ENCODE measurements around the gene KLHL24.
"Not testable (repeated sequence)": the region's sequence is repeated elsewhere in the genome, so short reads cannot be mapped to it uniquely, and the experiment has no call there.

Gene KLHL24

GRCh38 chr3:183697123-183697609, 61.7 kb downstream of the KLHL24 start:
- no peak for DNase-seq (ENCODE audit: low read depth in 2 of 2)

GRCh38 chr3:183697610-183698317, 62.3 kb downstream of the KLHL24 start, which contains the start of gene YEATS2:
Gene YEATS2 (plus strand): TSS chr3:183697797. CDS start chr3:183715163, 17,366 bp downstream.
- peak; percentile 23 to 50 for DNase-seq (ENCODE audit: low read depth in 2 of 2)

- DNase-seq (ENCODE audit: low read depth in 2 of 2) = no peak
Measured at GRCh38 chr3:183698318-183698751, 62.9 kb downstream of the KLHL24 start.

- DNase-seq (ENCODE audit: low read depth in 2 of 2) = no peak
Measured at GRCh38 chr3:183698756-183699155, 63.3 kb downstream of the KLHL24 start.

GRCh38 chr3:183699238-183699947, 64.0 kb downstream of the KLHL24 start:
- no peak for DNase-seq (ENCODE audit: low read depth in 2 of 2)

- no peak for DNase-seq (ENCODE audit: low read depth in 2 of 2)
Measured at GRCh38 chr3:183701744-183702143, 66.3 kb downstream of the KLHL24 start.

GRCh38 chr3:183703892-183704291, 68.5 kb downstream of the KLHL24 start:
- DNase-seq (ENCODE audit: low read depth in 2 of 2) = not testable (repeated sequence)

- DNase-seq (ENCODE audit: low read depth in 2 of 2) = no peak
Measured at GRCh38 chr3:183710231-183710630, 74.8 kb downstream of the KLHL24 start.

GRCh38 chr3:183711516-183711915, 76.1 kb downstream of the KLHL24 start:
- DNase-seq (ENCODE audit: low read depth in 2 of 2) = no peak

- no peak for DNase-seq (ENCODE audit: low read depth in 2 of 2)
Measured at GRCh38 chr3:183714622-183715021, 79.2 kb downstream of the KLHL24 start.

- no peak for DNase-seq (ENCODE audit: low read depth in 2 of 2)
Measured at GRCh38 chr3:183718012-183718411, 82.6 kb downstream of the KLHL24 start.

- no peak for DNase-seq (ENCODE audit: low read depth in 2 of 2)
Measured at GRCh38 chr3:183725387-183725786, 90.0 kb downstream of the KLHL24 start.

- no peak for DNase-seq (ENCODE audit: low read depth in 2 of 2)
Measured at GRCh38 chr3:183728204-183728603, 92.8 kb downstream of the KLHL24 start.

- DNase-seq (ENCODE audit: low read depth in 2 of 2) = no peak
Measured at GRCh38 chr3:183730361-183730760, 94.9 kb downstream of the KLHL24 start.

GRCh38 chr3:183731611-183732010, 96.2 kb downstream of the KLHL24 start:
- no peak for DNase-seq (ENCODE audit: low read depth in 2 of 2)

- no peak for DNase-seq (ENCODE audit: low read depth in 2 of 2)
Measured at GRCh38 chr3:183733553-183733952, 98.1 kb downstream of the KLHL24 start.
